Measurements from ENCODE around the gene TMEM259.
A peak's percentile ranks its signal among the peaks of the same experiment; 100 is the strongest.

Gene TMEM259

GRCh38 chr19:1004204-1004802 is 16.6 kb downstream of the TMEM259 start:
- Histone ChIP-seq H3K4me2 (no peak overlapping the region), H3K27me3 (ENCODE audit: insufficient read depth, low read depth) (no peaks in the 10 kb centered on the region; the same call in 1 of the 2 replicates), H3K27ac (no peak overlapping the region), H2AFZ (ENCODE audit: low read depth) (no peak overlapping the region), H3K36me3 (ENCODE audit: insufficient read depth) (no peaks in the 10 kb centered on the region), H3K9ac (no peak overlapping the region), H3K4me3 (IDR thresholded peaks at IDR 0.05; ENCODE audit: insufficient read depth, low read depth, low read length) (no peak overlapping the region), H4K20me1 (ENCODE audit: insufficient read depth) (no peaks in the 10 kb centered on the region), H3K79me2 (ENCODE audit: insufficient read depth, low read depth) (no peaks in the 10 kb centered on the region), H3K4me1 (ENCODE audit: low read depth, poor library complexity, severe bottlenecking) (no peaks in the 10 kb centered on the region)
- TF ChIP-seq, protein P1, sequence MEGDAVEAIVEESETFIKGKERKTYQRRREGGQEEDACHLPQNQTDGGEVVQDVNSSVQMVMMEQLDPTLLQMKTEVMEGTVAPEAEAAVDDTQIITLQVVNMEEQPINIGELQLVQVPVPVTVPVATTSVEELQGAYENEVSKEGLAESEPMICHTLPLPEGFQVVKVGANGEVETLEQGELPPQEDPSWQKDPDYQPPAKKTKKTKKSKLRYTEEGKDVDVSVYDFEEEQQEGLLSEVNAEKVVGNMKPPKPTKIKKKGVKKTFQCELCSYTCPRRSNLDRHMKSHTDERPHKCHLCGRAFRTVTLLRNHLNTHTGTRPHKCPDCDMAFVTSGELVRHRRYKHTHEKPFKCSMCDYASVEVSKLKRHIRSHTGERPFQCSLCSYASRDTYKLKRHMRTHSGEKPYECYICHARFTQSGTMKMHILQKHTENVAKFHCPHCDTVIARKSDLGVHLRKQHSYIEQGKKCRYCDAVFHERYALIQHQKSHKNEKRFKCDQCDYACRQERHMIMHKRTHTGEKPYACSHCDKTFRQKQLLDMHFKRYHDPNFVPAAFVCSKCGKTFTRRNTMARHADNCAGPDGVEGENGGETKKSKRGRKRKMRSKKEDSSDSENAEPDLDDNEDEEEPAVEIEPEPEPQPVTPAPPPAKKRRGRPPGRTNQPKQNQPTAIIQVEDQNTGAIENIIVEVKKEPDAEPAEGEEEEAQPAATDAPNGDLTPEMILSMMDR (conservative IDR thresholded peaks at IDR 0.05; ENCODE audit: low read depth, low read length), result no peak

GRCh38 chr19:1003283-1003682 is 17.6 kb downstream of the TMEM259 start:
- Histone ChIP-seq H3K27ac (no peak overlapping the region), H3K9ac (no peak overlapping the region), H3K4me3 (IDR thresholded peaks at IDR 0.05; ENCODE audit: insufficient read depth, low read depth, low read length) (no peak overlapping the region), H3K36me3 (ENCODE audit: insufficient read depth) (no peaks in the 10 kb centered on the region), H3K4me1 (ENCODE audit: low read depth, poor library complexity, severe bottlenecking) (no peaks in the 10 kb centered on the region), H3K27me3 (ENCODE audit: insufficient read depth, low read depth) (peaks cover 9% of the 10 kb centered on the region; the same call in 1 of the 2 replicates), H3K4me2 (no peak overlapping the region), H4K20me1 (ENCODE audit: insufficient read depth) (no peaks in the 10 kb centered on the region), H3K79me2 (ENCODE audit: insufficient read depth, low read depth) (no peaks in the 10 kb centered on the region), H2AFZ (ENCODE audit: low read depth) (no peak overlapping the region)
- TF ChIP-seq, protein P1 (conservative IDR thresholded peaks at IDR 0.05; ENCODE audit: low read depth, low read length), result no peak

DNA sequence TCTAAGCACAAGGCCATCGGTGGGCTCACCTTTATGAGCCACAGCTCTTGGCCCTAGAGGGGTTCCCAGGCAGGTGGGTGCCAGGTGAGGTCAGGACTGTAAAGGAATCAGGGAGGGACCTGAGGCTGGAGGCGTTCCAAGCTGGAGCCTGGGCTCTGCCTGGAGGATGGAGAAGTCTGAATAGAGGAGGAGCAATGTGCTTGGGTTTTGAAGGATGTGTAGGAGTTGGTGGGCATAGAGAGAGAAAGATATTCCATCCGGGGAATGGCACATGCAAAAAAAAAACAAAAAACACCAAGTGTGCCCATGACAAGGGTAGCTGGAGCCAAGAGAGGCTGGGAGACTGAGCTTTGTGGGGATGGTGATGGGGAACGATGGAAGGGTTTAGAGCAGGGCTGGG is 18.3 kb downstream of the TMEM259 start:
- Histone ChIP-seq H3K27ac (no peak overlapping the region), H3K36me3 (ENCODE audit: insufficient read depth) (no peaks in the 10 kb centered on the region), H3K4me1 (ENCODE audit: low read depth, poor library complexity, severe bottlenecking) (no peaks in the 10 kb centered on the region), H3K4me3 (IDR thresholded peaks at IDR 0.05; ENCODE audit: insufficient read depth, low read depth, low read length) (no peak overlapping the region), H3K9ac (no peak overlapping the region), H3K4me2 (no peak overlapping the region), H3K27me3 (ENCODE audit: insufficient read depth, low read depth) (peaks cover 16% of the 10 kb centered on the region; the same call in 1 of the 2 replicates), H2AFZ (ENCODE audit: low read depth) (no peak overlapping the region), H4K20me1 (ENCODE audit: insufficient read depth) (no peaks in the 10 kb centered on the region), H3K79me2 (ENCODE audit: insufficient read depth, low read depth) (no peaks in the 10 kb centered on the region)
- TF ChIP-seq, protein P1 (conservative IDR thresholded peaks at IDR 0.05; ENCODE audit: low read depth, low read length), result no peak

- Histone ChIP-seq H3K4me1 (ENCODE audit: low read depth, poor library complexity, severe bottlenecking) (peaks cover 7% of the 10 kb centered on the region), H4K20me1 (ENCODE audit: insufficient read depth) (no peaks in the 10 kb centered on the region), H3K36me3 (ENCODE audit: insufficient read depth) (no peaks in the 10 kb centered on the region), H3K27ac (no peak overlapping the region), H2AFZ (ENCODE audit: low read depth) (no peak overlapping the region), H3K4me2 (no peak overlapping the region), H3K27me3 (ENCODE audit: insufficient read depth, low read depth) (peaks cover 16% of the 10 kb centered on the region; the same call in 1 of the 2 replicates), H3K4me3 (IDR thresholded peaks at IDR 0.05; ENCODE audit: insufficient read depth, low read depth, low read length) (no peak overlapping the region), H3K79me2 (ENCODE audit: insufficient read depth, low read depth) (no peaks in the 10 kb centered on the region), H3K9ac (no peak overlapping the region)
- TF ChIP-seq, protein P1 (conservative IDR thresholded peaks at IDR 0.05; ENCODE audit: low read depth, low read length), result peak; percentile 90
Measured at GRCh38 chr19:1001538-1002166, 19.3 kb downstream of the TMEM259 start.

Data from KMS-11 (cell line).